ENCODE data around the gene PAN3.

PAN3 gene, protein sequence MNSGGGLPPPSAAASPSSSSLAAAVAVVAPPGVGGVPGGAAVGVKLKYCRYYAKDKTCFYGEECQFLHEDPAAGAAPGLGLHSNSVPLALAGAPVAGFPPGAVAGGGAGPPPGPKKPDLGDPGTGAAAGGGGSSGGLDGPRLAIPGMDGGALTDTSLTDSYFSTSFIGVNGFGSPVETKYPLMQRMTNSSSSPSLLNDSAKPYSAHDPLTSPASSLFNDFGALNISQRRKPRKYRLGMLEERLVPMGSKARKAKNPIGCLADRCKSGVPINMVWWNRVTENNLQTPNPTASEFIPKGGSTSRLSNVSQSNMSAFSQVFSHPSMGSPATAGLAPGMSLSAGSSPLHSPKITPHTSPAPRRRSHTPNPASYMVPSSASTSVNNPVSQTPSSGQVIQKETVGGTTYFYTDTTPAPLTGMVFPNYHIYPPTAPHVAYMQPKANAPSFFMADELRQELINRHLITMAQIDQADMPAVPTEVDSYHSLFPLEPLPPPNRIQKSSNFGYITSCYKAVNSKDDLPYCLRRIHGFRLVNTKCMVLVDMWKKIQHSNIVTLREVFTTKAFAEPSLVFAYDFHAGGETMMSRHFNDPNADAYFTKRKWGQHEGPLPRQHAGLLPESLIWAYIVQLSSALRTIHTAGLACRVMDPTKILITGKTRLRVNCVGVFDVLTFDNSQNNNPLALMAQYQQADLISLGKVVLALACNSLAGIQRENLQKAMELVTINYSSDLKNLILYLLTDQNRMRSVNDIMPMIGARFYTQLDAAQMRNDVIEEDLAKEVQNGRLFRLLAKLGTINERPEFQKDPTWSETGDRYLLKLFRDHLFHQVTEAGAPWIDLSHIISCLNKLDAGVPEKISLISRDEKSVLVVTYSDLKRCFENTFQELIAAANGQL

DNA sequence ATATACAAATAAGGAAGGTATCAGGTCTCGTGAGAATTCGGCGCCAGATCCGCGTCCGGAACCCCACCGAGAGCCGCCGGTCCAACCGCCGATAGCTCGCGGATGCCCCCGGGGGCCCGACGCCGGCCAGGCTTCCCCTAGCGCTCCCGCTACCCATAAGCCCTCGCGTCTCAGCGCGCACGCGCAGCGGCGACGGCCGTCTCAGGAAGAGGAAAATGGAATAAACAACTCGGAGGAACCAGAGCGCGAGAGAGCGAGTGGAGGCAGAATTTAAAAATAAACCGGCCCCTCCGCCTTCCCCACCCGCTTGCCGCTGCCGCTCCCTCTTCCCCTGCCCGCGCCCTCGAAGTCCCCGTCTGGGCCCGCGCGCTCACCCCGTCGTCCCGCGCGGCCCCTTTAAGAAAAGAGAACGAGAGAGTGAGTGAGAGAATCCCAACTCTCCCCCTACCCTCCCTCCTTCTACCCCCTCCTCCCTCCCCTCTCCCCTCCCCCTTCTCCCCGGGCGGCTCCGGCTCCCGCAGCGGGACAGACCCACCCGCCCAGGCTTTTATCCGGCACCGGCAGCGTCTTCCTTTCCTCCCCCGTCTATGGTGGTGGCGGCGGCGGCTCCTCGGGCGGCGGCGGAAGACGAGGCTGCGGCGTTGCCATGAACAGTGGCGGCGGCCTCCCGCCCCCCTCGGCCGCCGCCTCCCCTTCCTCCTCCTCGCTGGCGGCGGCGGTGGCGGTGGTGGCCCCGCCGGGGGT lies at the start of gene PAN3:
PAN3 (plus strand) TSS at position 534 of the 744 bp plus-strand sequence; CDS start at position 647, 113 bp downstream.
- no peak for TF ChIP-seq CTCF (IDR thresholded peaks at IDR 0.05; ENCODE audit: low read depth, low read length)
- peak; percentile 95 for DNase-seq (ENCODE audit: low read depth, low spot score)
- H3K4me3 ChIP-seq (ENCODE audit: low read depth, low read length), result peak within 1 kb of the TSS; percentile 82
- in situ Hi-C loops (cut with HindIII; ENCODE audit: low sequenced_read_pairs), result no loop called here

DNA sequence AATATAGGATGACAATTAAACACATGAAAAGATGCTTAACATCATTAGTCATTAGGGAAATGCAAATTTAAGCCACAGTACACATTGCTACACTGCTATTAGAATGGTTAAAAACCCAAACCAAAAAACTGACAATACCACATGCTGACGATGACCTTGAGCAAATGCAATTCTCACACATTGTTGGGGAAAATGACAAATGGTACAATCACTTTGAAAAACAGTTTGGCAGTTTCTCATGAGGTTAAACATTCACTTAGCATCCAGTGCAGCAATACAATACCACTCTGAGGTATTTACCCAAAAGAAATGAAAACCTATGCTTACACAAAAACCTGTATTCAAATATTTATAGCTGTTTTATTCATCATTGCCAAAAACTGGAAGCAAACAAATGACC lies 49.3 kb upstream of the PAN3 start:
- TF ChIP-seq CTCF (IDR thresholded peaks at IDR 0.05; ENCODE audit: low read depth, low read length), result no peak
- no peak overlapping the region for H3K4me3 ChIP-seq (ENCODE audit: low read depth, low read length)
- in situ Hi-C loops (cut with HindIII; ENCODE audit: low sequenced_read_pairs), result no loop called here
- DNase-seq (ENCODE audit: low read depth, low spot score), result no peak

- H3K4me3 ChIP-seq (ENCODE audit: low read depth, low read length), result no peak overlapping the region
- TF ChIP-seq CTCF (IDR thresholded peaks at IDR 0.05; ENCODE audit: low read depth, low read length), result no peak
- DNase-seq (ENCODE audit: low read depth, low spot score), result no peak
- in situ Hi-C loops (cut with HindIII; ENCODE audit: low sequenced_read_pairs), result no loop called here
Observed at GRCh38 chr13:28092431-28092830, 45.9 kb upstream of the PAN3 start.

DNA sequence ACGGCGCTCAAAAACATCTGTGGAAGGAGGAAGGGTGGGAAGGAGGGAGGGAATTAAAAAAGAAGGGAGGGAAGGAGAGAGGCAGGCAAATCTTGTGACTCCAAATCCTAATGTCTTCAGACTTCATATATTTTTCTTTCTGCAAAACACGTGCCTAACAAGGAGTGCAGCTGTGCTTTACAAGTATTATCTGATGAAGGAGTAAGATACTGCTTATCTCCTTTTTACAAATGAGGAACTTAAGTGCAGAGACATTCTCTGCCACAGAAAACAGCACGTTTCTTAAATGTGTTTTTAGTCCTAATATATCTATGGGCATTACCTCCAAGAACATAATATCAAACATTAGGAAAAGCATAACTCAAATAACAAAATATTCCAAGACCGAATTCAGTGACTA lies 44.5 kb upstream of the PAN3 start:
- DNase-seq (ENCODE audit: low read depth, low spot score), result no peak
- TF ChIP-seq CTCF (IDR thresholded peaks at IDR 0.05; ENCODE audit: low read depth, low read length), result no peak
- in situ Hi-C loops (cut with HindIII; ENCODE audit: low sequenced_read_pairs), result no loop called here

GRCh38 chr13:28094306-28094705 lies 44.0 kb upstream of the PAN3 start:
- TF ChIP-seq CTCF (IDR thresholded peaks at IDR 0.05; ENCODE audit: low read depth, low read length), result no peak
- no peak overlapping the region for H3K4me3 ChIP-seq (ENCODE audit: low read depth, low read length)
- DNase-seq (ENCODE audit: low read depth, low spot score), result no peak
- in situ Hi-C loops (cut with HindIII; ENCODE audit: low sequenced_read_pairs), result no loop called here

More for the DNA sequence above, 44.5 kb upstream of the PAN3 start:
- H3K4me3 ChIP-seq (ENCODE audit: low read depth, low read length), result no peak overlapping the region

DNA sequence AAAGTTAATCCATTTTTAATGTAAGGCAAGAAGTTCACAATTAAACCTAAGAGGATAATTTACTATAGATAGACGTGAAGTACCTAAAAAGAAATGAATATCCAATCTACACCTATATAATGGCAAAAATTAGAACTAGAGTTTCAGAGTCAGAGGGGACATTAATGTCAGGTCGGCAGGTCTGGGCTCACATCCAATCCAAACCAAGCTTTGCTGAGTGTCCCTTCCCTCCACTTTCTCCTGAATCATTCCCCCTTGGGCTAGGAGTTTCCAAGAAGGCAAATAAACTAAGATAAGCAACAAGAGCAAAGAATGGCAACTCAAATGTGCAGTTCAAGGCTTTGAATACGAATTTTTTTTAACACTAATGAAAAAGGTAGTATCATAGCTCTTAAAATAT lies 40.8 kb upstream of the PAN3 start:
- in situ Hi-C loops (cut with HindIII; ENCODE audit: low sequenced_read_pairs), result no loop called here
- H3K4me3 ChIP-seq (ENCODE audit: low read depth, low read length), result no peak overlapping the region
- no peak for DNase-seq (ENCODE audit: low read depth, low spot score)
- no peak for TF ChIP-seq CTCF (IDR thresholded peaks at IDR 0.05; ENCODE audit: low read depth, low read length)

Measured in astrocyte of the spinal cord (primary cell).